GM18858 (cell line): ENCODE data around the gene FAM3A.
"Not testable (repeated sequence)": the region's sequence is repeated elsewhere in the genome, so short reads cannot be mapped to it uniquely, and the experiment has no call there.

Experiments used
- ATAC-seq: cut with Tn5 transposase; IDR thresholded peaks from one replicate; pipeline ENCODE4 v1.9.1; 2021; ENCODE audit not compliant: unreplicated experiment

The FAM3A gene

GRCh38 chrX:154506483-154507332, 9.3 kb downstream of the FAM3A start:
- ATAC-seq, result no peak

- ATAC-seq, result no peak
These were observed 10.3 kb downstream of the FAM3A start for GRCh38 chrX:154505734-154506133.

GRCh38 chrX:154502989-154503388, 13.0 kb downstream of the FAM3A start:
- ATAC-seq, result no peak

- no peak for ATAC-seq
These were observed 13.9 kb downstream of the FAM3A start for GRCh38 chrX:154502098-154502497.

GRCh38 chrX:154501423-154501822, 14.6 kb downstream of the FAM3A start:
- not testable (repeated sequence) for ATAC-seq

- not testable (repeated sequence) for ATAC-seq
These were observed 19.4 kb downstream of the FAM3A start for GRCh38 chrX:154496591-154497137.

GRCh38 chrX:154495472-154495922, 20.5 kb downstream of the FAM3A start:
- no peak for ATAC-seq

GRCh38 chrX:154494715-154495114, 21.3 kb downstream of the FAM3A start:
- ATAC-seq, result no peak

- ATAC-seq, result peak; percentile 67
These were observed 25.5 kb downstream of the FAM3A start, which contains the start of gene SLC10A3 for GRCh38 chrX:154490414-154491083. Gene SLC10A3, minus strand, starts transcription at chrX:154490629. Its CDS starts 1,689 bp downstream, at chrX:154488940.

GRCh38 chrX:154490021-154490413, 26.0 kb downstream of the FAM3A start:
- ATAC-seq, result peak; percentile 4

- ATAC-seq, result no peak
These were observed 26.9 kb downstream of the FAM3A start for GRCh38 chrX:154489182-154489581.

GRCh38 chrX:154488336-154489075, 27.5 kb downstream of the FAM3A start:
- no peak for ATAC-seq

- no peak for ATAC-seq
These were observed 28.3 kb downstream of the FAM3A start for GRCh38 chrX:154487518-154488290.

GRCh38 chrX:154486396-154487207, 29.4 kb downstream of the FAM3A start, which contains the start of gene UBL4A:
Gene UBL4A, minus strand, starts transcription at chrX:154486615. Its CDS starts 31 bp downstream, at chrX:154486584.
- no peak for ATAC-seq

- no peak for ATAC-seq
These were observed 30.0 kb downstream of the FAM3A start for GRCh38 chrX:154486052-154486395.

- no peak for ATAC-seq
These were observed 30.6 kb downstream of the FAM3A start for GRCh38 chrX:154485150-154486051.

GRCh38 chrX:154484255-154485149, 31.5 kb downstream of the FAM3A start:
- no peak for ATAC-seq
